ENCODE results near the gene NOP14.

DNA sequence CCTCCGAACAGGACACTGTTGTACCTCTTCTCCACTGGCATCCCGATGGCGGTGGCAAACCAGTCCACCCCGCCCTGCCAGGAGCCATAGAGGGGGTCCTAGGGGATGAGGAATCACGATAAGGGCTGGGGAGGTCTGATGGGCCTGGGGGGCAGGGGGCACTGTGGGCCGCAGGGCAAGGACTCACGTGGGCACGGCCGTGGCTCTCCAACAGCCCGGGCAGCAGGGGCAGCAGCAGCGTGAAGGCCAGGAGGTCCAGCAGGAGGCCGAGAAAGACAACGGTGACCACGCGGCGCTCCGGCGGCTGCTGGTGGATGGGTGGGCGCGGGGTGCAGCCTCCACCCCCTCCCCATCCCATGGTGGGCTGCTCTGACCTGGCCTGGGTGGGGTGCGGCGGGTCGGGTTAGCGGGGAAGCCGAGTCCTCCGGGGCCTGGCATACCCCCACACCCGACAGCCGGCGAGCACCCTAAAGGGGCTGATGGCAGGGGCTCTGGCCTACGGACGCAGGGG is 29.6 kb downstream of the NOP14 start:
- TF ChIP-seq POLR2A (IDR thresholded peaks at IDR 0.05; ENCODE audit: low read depth, low read length) (no peak), CTCF (IDR thresholded peaks at IDR 0.05; ENCODE audit: extremely low read depth in 1 of 2, insufficient read depth in 1 of 2, low read depth in 1 of 2, low read length in 2 of 2) (no peak), EZH2 (IDR thresholded peaks at IDR 0.05; ENCODE audit: borderline replicate concordance, low read depth, low read length, severe bottlenecking) (no peak), FOS (IDR thresholded peaks at IDR 0.05; ENCODE audit: borderline replicate concordance, insufficient read depth, low read length) (no peak), MYC (IDR thresholded peaks at IDR 0.05; ENCODE audit: low read depth, low read length) (no peak), POLR2AphosphoS5 (IDR thresholded peaks at IDR 0.05; ENCODE audit: insufficient read depth, low read depth, low read length) (no peak), GATA2 (IDR thresholded peaks at IDR 0.05; ENCODE audit: insufficient read depth, insufficient read length, low read depth, low read length) (no peak)
- TF ChIP-seq, protein P1, sequence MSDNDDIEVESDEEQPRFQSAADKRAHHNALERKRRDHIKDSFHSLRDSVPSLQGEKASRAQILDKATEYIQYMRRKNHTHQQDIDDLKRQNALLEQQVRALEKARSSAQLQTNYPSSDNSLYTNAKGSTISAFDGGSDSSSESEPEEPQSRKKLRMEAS (IDR thresholded peaks at IDR 0.05; ENCODE audit: insufficient read depth, insufficient read length) = no peak

Measured in endothelial cell of umbilical vein (primary cell).